ENCODE measurements around the gene REPS1. TPM values are rescaled to one million over a fixed set of nuclear protein-coding genes. Genes with fewer than 3 reads are reported as not detected.

REPS1 gene
- total RNA-seq, 1 experiment from 2014 or later, result 28.6 TPM

DNA sequence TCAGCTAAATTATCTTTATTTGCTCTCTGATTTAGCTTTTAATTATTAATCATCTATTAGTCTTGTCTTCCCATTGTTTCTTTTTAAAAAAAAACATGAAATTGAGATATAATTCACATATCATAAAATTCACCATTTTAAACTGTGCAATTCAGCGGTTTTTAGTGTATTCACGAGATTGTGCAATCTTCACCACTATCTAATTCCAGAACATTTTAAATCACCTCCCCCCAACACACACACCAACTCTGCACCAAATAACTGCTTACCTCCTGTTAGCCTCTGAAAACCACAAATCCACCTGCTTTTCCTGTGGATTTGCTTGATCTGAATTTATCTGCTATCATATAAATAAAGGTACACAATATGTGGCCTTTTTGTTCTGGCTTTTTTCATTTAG lies 31.7 kb upstream of the REPS1 start:
- BruUV-seq (replicated peaks), result no TSS peak
- H3K36me3 ChIP-seq (ENCODE audit: control insufficient read depth, insufficient read depth, low read length), result no peaks in the 10 kb centered on the region
- no peaks in the 10 kb centered on the region for H3K9me3 ChIP-seq (ENCODE audit: control insufficient read depth, insufficient read depth, low read depth, low read length)
- H3K27me3 ChIP-seq (ENCODE audit: control insufficient read depth, insufficient read depth, low read length), result no peaks in the 10 kb centered on the region
- no peaks in the 10 kb centered on the region for H3K4me1 ChIP-seq (ENCODE audit: control insufficient read depth, insufficient read depth, low read length)
- no peak for ATAC-seq
- DNase-seq (ENCODE audit: low read depth, low spot score), result no peak
- in situ Hi-C loops (cut with HindIII; ENCODE audit: low pct_unique_long_range_greater_than_20kb, low sequenced_read_pairs) (no loop called here), intact Hi-C loops (cut with micrococcal nuclease; ENCODE audit: unreplicated experiment) (no loop called here)
- no peak overlapping the region for H3K4me3 ChIP-seq (ENCODE audit: low read depth in 2 of 2, low read length in 2 of 2)
- H3K27ac ChIP-seq (ENCODE audit: low read length), result no peak overlapping the region
- CTCF ChIA-PET, result no interaction called here
- POLR2A ChIA-PET, result no interaction called here
- TF ChIP-seq, protein P1, sequence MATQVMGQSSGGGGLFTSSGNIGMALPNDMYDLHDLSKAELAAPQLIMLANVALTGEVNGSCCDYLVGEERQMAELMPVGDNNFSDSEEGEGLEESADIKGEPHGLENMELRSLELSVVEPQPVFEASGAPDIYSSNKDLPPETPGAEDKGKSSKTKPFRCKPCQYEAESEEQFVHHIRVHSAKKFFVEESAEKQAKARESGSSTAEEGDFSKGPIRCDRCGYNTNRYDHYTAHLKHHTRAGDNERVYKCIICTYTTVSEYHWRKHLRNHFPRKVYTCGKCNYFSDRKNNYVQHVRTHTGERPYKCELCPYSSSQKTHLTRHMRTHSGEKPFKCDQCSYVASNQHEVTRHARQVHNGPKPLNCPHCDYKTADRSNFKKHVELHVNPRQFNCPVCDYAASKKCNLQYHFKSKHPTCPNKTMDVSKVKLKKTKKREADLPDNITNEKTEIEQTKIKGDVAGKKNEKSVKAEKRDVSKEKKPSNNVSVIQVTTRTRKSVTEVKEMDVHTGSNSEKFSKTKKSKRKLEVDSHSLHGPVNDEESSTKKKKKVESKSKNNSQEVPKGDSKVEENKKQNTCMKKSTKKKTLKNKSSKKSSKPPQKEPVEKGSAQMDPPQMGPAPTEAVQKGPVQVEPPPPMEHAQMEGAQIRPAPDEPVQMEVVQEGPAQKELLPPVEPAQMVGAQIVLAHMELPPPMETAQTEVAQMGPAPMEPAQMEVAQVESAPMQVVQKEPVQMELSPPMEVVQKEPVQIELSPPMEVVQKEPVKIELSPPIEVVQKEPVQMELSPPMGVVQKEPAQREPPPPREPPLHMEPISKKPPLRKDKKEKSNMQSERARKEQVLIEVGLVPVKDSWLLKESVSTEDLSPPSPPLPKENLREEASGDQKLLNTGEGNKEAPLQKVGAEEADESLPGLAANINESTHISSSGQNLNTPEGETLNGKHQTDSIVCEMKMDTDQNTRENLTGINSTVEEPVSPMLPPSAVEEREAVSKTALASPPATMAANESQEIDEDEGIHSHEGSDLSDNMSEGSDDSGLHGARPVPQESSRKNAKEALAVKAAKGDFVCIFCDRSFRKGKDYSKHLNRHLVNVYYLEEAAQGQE (IDR thresholded peaks at IDR 0.05; ENCODE audit: insufficient read depth in 1 of 2, low read depth in 2 of 2, low read length in 1 of 2), result no peak
- TF ChIP-seq, protein P2, sequence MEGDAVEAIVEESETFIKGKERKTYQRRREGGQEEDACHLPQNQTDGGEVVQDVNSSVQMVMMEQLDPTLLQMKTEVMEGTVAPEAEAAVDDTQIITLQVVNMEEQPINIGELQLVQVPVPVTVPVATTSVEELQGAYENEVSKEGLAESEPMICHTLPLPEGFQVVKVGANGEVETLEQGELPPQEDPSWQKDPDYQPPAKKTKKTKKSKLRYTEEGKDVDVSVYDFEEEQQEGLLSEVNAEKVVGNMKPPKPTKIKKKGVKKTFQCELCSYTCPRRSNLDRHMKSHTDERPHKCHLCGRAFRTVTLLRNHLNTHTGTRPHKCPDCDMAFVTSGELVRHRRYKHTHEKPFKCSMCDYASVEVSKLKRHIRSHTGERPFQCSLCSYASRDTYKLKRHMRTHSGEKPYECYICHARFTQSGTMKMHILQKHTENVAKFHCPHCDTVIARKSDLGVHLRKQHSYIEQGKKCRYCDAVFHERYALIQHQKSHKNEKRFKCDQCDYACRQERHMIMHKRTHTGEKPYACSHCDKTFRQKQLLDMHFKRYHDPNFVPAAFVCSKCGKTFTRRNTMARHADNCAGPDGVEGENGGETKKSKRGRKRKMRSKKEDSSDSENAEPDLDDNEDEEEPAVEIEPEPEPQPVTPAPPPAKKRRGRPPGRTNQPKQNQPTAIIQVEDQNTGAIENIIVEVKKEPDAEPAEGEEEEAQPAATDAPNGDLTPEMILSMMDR (IDR thresholded peaks at IDR 0.05), result no peak
- TF ChIP-seq TCF7L2 (IDR thresholded peaks at IDR 0.05; ENCODE audit: low read depth, low read length), result no peak

DNA sequence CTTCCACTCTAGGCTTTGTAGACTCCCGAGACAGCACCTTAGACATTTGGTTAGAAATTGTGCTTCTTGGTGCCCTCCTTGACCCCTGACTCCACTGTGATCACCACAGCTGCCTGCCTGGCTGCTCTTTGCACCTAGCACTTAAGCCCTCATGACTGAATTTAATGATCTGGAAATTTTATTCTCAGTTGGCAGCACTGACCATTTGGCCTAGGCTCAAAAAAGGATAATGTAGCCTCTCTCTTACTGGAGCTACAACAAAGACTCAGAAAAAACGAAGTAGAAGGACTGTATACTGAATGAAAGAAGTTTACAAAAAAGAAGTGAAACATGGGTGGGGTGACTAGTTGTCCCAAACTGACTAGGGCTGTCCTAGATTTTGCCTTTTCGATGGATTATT lies 29.2 kb upstream of the REPS1 start:
- intact Hi-C loops (cut with micrococcal nuclease; ENCODE audit: unreplicated experiment), result no loop called here
- no TSS peak for BruUV-seq (replicated peaks)
- POLR2A ChIA-PET, result no interaction called here

More for the DNA sequence above, 29.2 kb upstream of the REPS1 start:
- ATAC-seq (no peak), DNase-seq (ENCODE audit: low read depth, low spot score) (no peak)
- Histone ChIP-seq H3K27me3 (ENCODE audit: control insufficient read depth, insufficient read depth, low read length) (peaks cover 4% of the 10 kb centered on the region; the same call in 1 of the 2 replicates), H3K36me3 (ENCODE audit: control insufficient read depth, insufficient read depth, low read length) (no peaks in the 10 kb centered on the region), H3K4me3 (ENCODE audit: low read depth in 2 of 2, low read length in 2 of 2) (no peak overlapping the region), H3K4me1 (ENCODE audit: control insufficient read depth, insufficient read depth, low read length) (no peaks in the 10 kb centered on the region), H3K27ac (ENCODE audit: low read length) (no peak overlapping the region), H3K9me3 (ENCODE audit: control insufficient read depth, insufficient read depth, low read depth, low read length) (no peaks in the 10 kb centered on the region)
- CTCF ChIA-PET, result no interaction called here
- TF ChIP-seq, protein P1 (IDR thresholded peaks at IDR 0.05; ENCODE audit: insufficient read depth in 1 of 2, low read depth in 2 of 2, low read length in 1 of 2), result no peak
- TF ChIP-seq TCF7L2 (IDR thresholded peaks at IDR 0.05; ENCODE audit: low read depth, low read length), result no peak
- no peak for TF ChIP-seq POLR2AphosphoS5 (IDR thresholded peaks at IDR 0.05; ENCODE audit: low read depth, low read length)
- TF ChIP-seq, protein P2 (IDR thresholded peaks at IDR 0.05), result no peak
- no peak for TF ChIP-seq SIN3A (IDR thresholded peaks at IDR 0.05; ENCODE audit: borderline replicate concordance, insufficient read depth, low read depth, low read length)
- in situ Hi-C loops (cut with HindIII; ENCODE audit: low pct_unique_long_range_greater_than_20kb, low sequenced_read_pairs), result no loop called here

Measured in Panc1 (cell line).